BE2C (cell line): Measurements from ENCODE around the gene TGFBR1.

Source experiments
- DNase-seq: peaks from one replicate; pipeline ENCODE4 v3.0.0-alpha.2; 2020
- H3K27me3 ChIP-seq: fragments of 250-450 bp; sonication (Bioruptor Pico); 2 replicates; pipeline ENCODE4 v1.5.1; 2020; ENCODE audit warnings: mild to moderate bottlenecking
- H3K36me3 ChIP-seq: fragments of 250-450 bp; sonication (Bioruptor Pico); 2 replicates; pipeline ENCODE4 v1.5.1; 2020; ENCODE audit warnings: mild to moderate bottlenecking
- H3K4me1 ChIP-seq: fragments of 250-450 bp; sonication (Bioruptor Pico); 2 replicates; pipeline ENCODE4 v1.5.1; 2020
- H3K4me3 ChIP-seq: 2 replicates; pipeline ENCODE4 v1.5.1; 2011; ENCODE audit warnings: low read depth, low read length
- H3K9me3 ChIP-seq: fragments of 250-450 bp; sonication (Bioruptor Pico); 2 replicates; pipeline ENCODE4 v1.5.1; 2020
- TF ChIP-seq, protein P1 (sequence below): IDR thresholded peaks from 2 replicates; pipeline ENCODE4 v1.5.1; 2012; ENCODE audit warnings: mild to moderate bottlenecking, low read depth, low read length

Gene TGFBR1

DNA sequence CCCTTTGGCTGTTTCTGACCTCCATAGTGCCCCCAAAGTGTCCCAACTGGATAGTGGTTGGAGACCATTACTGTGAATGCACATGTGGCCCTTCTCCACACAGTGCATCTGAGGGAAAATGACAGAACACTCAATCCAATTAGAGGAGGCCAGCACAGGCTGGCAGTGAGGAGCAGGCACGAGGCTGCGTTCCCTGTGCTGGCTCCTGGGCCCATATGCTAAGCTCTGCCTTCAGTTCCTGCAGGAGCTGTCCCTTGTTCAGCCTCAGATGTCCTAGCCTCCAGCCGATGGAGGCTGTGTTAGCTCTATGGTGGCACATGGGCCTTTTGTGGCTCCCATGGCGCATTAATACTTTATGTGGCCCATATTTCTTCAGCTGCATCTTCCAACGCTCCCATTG lies 81.0 kb downstream of the TGFBR1 start:
- TF ChIP-seq, protein P1, sequence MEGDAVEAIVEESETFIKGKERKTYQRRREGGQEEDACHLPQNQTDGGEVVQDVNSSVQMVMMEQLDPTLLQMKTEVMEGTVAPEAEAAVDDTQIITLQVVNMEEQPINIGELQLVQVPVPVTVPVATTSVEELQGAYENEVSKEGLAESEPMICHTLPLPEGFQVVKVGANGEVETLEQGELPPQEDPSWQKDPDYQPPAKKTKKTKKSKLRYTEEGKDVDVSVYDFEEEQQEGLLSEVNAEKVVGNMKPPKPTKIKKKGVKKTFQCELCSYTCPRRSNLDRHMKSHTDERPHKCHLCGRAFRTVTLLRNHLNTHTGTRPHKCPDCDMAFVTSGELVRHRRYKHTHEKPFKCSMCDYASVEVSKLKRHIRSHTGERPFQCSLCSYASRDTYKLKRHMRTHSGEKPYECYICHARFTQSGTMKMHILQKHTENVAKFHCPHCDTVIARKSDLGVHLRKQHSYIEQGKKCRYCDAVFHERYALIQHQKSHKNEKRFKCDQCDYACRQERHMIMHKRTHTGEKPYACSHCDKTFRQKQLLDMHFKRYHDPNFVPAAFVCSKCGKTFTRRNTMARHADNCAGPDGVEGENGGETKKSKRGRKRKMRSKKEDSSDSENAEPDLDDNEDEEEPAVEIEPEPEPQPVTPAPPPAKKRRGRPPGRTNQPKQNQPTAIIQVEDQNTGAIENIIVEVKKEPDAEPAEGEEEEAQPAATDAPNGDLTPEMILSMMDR: no peak
- Histone ChIP-seq H3K36me3 (no peaks in the 10 kb centered on the region), H3K4me1 (peaks cover 6% of the 10 kb centered on the region; the same call in 1 of the 2 replicates), H3K9me3 (no peaks in the 10 kb centered on the region), H3K4me3 (no peak overlapping the region), H3K27me3 (no peaks in the 10 kb centered on the region)
- DNase-seq: peak; percentile 52

GRCh38 chr9:99187311-99187710 lies 82.4 kb downstream of the TGFBR1 start:
- no peak for DNase-seq

GRCh38 chr9:99189186-99189585 lies 84.3 kb downstream of the TGFBR1 start:
- no peaks in the 10 kb centered on the region for H3K9me3 ChIP-seq
- no peaks in the 10 kb centered on the region for H3K36me3 ChIP-seq
- no peaks in the 10 kb centered on the region for H3K27me3 ChIP-seq
- TF ChIP-seq, protein P1: no peak
- no peak overlapping the region for H3K4me3 ChIP-seq
- H3K4me1 ChIP-seq: peaks cover 6% of the 10 kb centered on the region; the same call in 1 of the 2 replicates
- DNase-seq: no peak

More at GRCh38 chr9:99187311-99187710, 82.4 kb downstream of the TGFBR1 start:
- Histone ChIP-seq H3K36me3 (no peaks in the 10 kb centered on the region), H3K27me3 (no peaks in the 10 kb centered on the region), H3K9me3 (no peaks in the 10 kb centered on the region), H3K4me3 (no peak overlapping the region), H3K4me1 (peaks cover 6% of the 10 kb centered on the region; the same call in 1 of the 2 replicates)
- TF ChIP-seq, protein P1: no peak

- Histone ChIP-seq H3K27me3 (no peaks in the 10 kb centered on the region), H3K36me3 (no peaks in the 10 kb centered on the region), H3K4me1 (peaks cover 2% of the 10 kb centered on the region; the same call in 1 of the 2 replicates), H3K4me3 (no peak overlapping the region), H3K9me3 (no peaks in the 10 kb centered on the region)
- TF ChIP-seq, protein P1: no peak
- DNase-seq: no peak
These were observed 85.1 kb downstream of the TGFBR1 start for GRCh38 chr9:99189887-99190596.

- H3K4me1 ChIP-seq: peaks cover 2% of the 10 kb centered on the region; the same call in 1 of the 2 replicates
- no peaks in the 10 kb centered on the region for H3K9me3 ChIP-seq
- no peaks in the 10 kb centered on the region for H3K36me3 ChIP-seq
- H3K27me3 ChIP-seq: no peaks in the 10 kb centered on the region
- TF ChIP-seq, protein P1: no peak
- DNase-seq: no peak
- H3K4me3 ChIP-seq: no peak overlapping the region
These were observed 85.8 kb downstream of the TGFBR1 start for GRCh38 chr9:99190597-99191283.
